ENCODE measurements around the gene GPC3.

GPC3 gene

DNA sequence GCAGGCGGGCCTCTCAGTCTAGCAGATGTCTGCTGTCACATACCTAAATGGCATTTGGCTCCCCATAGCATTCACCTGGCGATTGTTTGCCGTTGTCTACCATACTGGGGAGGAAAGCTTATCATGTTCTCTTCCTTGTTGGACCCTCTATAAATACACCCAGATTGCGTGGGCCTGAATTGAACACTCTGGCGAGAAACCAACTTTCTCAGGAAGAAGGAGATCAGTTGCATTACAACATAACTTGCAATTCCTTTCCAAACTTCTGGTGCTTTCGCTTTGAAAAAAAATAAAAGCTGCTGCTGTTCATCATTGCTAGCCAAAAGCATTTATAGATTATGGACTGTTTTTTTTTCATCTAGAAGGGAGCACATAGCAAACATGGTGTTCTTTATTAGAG is 340.1 kb downstream of the GPC3 start:
- Histone ChIP-seq H3K36me3 (ENCODE audit: insufficient read depth, low read length) (no peaks in the 10 kb centered on the region), H3K27ac (ENCODE audit: low read depth, low read length, poor library complexity, severe bottlenecking) (no peak overlapping the region), H3F3A (ENCODE audit: insufficient read depth, low read length) (no peaks in the 10 kb centered on the region), H3K9me2 (ENCODE audit: low read depth, low read length) (no peaks in the 10 kb centered on the region), H3K9me3 (ENCODE audit: low read length) (no peaks in the 10 kb centered on the region), H3K27me3 (ENCODE audit: insufficient read depth, low read length) (no peaks in the 10 kb centered on the region), H3K9ac (ENCODE audit: low read length) (no peak overlapping the region), H3K4me2 (ENCODE audit: low read length) (no peak overlapping the region), H2AFZ (ENCODE audit: low read length) (no peak overlapping the region), H3K4me3 (ENCODE audit: low read depth, low read length, poor library complexity, severe bottlenecking) (no peak overlapping the region), H3K4me1 (ENCODE audit: insufficient read depth, low read length, severe bottlenecking) (no peaks in the 10 kb centered on the region), H4K20me1 (ENCODE audit: insufficient read depth, low read length) (no peaks in the 10 kb centered on the region), H3K79me2 (ENCODE audit: insufficient read depth, low read length) (no peaks in the 10 kb centered on the region)
- TF ChIP-seq, protein P1, sequence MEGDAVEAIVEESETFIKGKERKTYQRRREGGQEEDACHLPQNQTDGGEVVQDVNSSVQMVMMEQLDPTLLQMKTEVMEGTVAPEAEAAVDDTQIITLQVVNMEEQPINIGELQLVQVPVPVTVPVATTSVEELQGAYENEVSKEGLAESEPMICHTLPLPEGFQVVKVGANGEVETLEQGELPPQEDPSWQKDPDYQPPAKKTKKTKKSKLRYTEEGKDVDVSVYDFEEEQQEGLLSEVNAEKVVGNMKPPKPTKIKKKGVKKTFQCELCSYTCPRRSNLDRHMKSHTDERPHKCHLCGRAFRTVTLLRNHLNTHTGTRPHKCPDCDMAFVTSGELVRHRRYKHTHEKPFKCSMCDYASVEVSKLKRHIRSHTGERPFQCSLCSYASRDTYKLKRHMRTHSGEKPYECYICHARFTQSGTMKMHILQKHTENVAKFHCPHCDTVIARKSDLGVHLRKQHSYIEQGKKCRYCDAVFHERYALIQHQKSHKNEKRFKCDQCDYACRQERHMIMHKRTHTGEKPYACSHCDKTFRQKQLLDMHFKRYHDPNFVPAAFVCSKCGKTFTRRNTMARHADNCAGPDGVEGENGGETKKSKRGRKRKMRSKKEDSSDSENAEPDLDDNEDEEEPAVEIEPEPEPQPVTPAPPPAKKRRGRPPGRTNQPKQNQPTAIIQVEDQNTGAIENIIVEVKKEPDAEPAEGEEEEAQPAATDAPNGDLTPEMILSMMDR (IDR thresholded peaks at IDR 0.05; ENCODE audit: low read length): no peak
- TF ChIP-seq EZH2 (IDR thresholded peaks at IDR 0.05; ENCODE audit: borderline replicate concordance, low read length): no peak

DNA sequence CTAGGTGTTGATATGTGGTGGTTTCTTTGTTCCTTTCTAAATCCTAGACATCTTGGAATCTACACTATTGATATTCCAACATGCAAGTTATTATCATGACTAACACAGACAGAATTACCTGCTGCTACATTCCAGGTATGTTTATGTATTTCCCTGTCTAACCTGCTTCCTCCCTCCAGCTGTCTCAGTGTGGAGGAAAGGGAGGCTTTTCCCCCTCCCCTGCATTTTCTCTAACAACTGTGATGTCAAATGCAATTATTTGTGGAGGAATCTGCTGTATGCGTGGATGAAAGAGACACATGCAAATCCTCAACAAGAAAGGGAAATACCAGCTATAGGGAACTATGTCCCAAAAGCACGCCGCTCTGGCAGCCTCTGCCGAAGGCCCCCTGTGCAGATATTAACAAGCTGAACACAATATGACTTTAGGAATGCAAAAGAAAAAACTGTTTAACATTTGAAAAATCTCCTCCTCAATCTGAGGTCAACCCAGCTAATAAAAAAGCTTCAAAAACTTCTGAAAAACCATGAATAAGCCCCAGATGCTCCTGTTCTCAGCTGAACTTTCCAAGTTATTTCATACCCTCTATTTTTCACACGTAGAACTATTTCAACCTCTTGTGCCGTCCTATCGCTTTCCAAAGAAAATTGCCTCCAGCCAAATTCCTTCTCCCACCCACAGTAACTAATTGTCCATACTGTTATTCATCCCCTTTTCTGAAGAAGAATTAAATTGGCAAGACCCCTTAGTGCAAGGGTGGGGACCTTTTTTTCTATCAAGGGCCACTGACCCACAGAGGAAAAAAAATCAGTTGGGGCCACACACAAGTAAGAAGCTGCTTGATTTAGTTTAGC is 345.0 kb downstream of the GPC3 start:
- Histone ChIP-seq H3K79me2 (ENCODE audit: insufficient read depth, low read length) (no peaks in the 10 kb centered on the region), H3K4me1 (ENCODE audit: insufficient read depth, low read length, severe bottlenecking) (no peaks in the 10 kb centered on the region), H3K4me3 (ENCODE audit: low read depth, low read length, poor library complexity, severe bottlenecking) (no peak overlapping the region), H3K27me3 (ENCODE audit: insufficient read depth, low read length) (no peaks in the 10 kb centered on the region), H3K9me2 (ENCODE audit: low read depth, low read length) (no peaks in the 10 kb centered on the region), H3K36me3 (ENCODE audit: insufficient read depth, low read length) (no peaks in the 10 kb centered on the region), H4K20me1 (ENCODE audit: insufficient read depth, low read length) (no peaks in the 10 kb centered on the region), H3K9me3 (ENCODE audit: low read length) (no peaks in the 10 kb centered on the region), H3F3A (ENCODE audit: insufficient read depth, low read length) (no peaks in the 10 kb centered on the region), H3K4me2 (ENCODE audit: low read length) (no peak overlapping the region), H3K9ac (ENCODE audit: low read length) (no peak overlapping the region), H2AFZ (ENCODE audit: low read length) (no peak overlapping the region), H3K27ac (ENCODE audit: low read depth, low read length, poor library complexity, severe bottlenecking) (no peak overlapping the region)
- TF ChIP-seq, protein P1 (IDR thresholded peaks at IDR 0.05; ENCODE audit: low read length): no peak
- TF ChIP-seq EZH2 (IDR thresholded peaks at IDR 0.05; ENCODE audit: borderline replicate concordance, low read length): no peak

DNA sequence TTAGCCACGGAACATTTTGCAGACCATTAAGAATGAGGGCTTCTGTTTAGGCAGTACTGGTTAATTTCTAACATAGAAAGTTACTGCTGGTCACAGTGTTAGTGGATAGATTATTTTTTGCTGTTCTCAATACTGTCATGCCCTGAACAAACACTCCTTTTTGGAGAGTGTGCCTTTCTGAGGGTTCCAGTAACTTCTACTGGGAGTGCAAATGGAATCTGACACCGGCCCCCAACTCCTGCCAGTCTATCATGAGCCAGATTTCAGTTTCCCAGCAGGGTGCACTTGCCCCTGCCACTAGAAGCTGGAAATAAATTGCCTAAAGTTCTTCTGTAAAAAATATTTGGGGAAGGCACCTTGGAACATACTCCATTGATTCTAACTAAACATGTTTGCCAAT is 345.7 kb downstream of the GPC3 start:
- no peaks in the 10 kb centered on the region for H3K4me1 ChIP-seq (ENCODE audit: insufficient read depth, low read length, severe bottlenecking)
- H4K20me1 ChIP-seq (ENCODE audit: insufficient read depth, low read length): no peaks in the 10 kb centered on the region
- H3K79me2 ChIP-seq (ENCODE audit: insufficient read depth, low read length): no peaks in the 10 kb centered on the region
- no peaks in the 10 kb centered on the region for H3K36me3 ChIP-seq (ENCODE audit: insufficient read depth, low read length)
- H3K27ac ChIP-seq (ENCODE audit: low read depth, low read length, poor library complexity, severe bottlenecking): no peak overlapping the region
- H3K9me2 ChIP-seq (ENCODE audit: low read depth, low read length): no peaks in the 10 kb centered on the region
- TF ChIP-seq, protein P1 (IDR thresholded peaks at IDR 0.05; ENCODE audit: low read length): no peak
- TF ChIP-seq EZH2 (IDR thresholded peaks at IDR 0.05; ENCODE audit: borderline replicate concordance, low read length): no peak
- no peak overlapping the region for H3K4me2 ChIP-seq (ENCODE audit: low read length)
- no peak overlapping the region for H3K9ac ChIP-seq (ENCODE audit: low read length)
- H3K4me3 ChIP-seq (ENCODE audit: low read depth, low read length, poor library complexity, severe bottlenecking): no peak overlapping the region
- no peak overlapping the region for H2AFZ ChIP-seq (ENCODE audit: low read length)
- no peaks in the 10 kb centered on the region for H3F3A ChIP-seq (ENCODE audit: insufficient read depth, low read length)
- no peaks in the 10 kb centered on the region for H3K9me3 ChIP-seq (ENCODE audit: low read length)
- no peaks in the 10 kb centered on the region for H3K27me3 ChIP-seq (ENCODE audit: insufficient read depth, low read length)
